T-helper 1 cell treated with Interleukin-12 subunit alpha and Interleukin-12 subunit beta and Interleukin-4 antibody, amounts not matched to agents 30 ng/mL and 1 ng/mL, for 36 hours (primary cell): ENCODE data around the gene PINLYP. TPM values are rescaled to one million over a fixed set of nuclear protein-coding genes. Genes with fewer than 3 reads are reported as not detected.
"Not testable (repeated sequence)": the region's sequence is repeated elsewhere in the genome, so short reads cannot be mapped to it uniquely, and the experiment has no call there.

Source experiments
- intact Hi-C: fragments of 100-400 bp; cut with micrococcal nuclease; formaldehyde crosslinking; loops from one replicate; pipeline ENCODE4 v1.15.1; 2024
- total RNA-seq: library from RNA; stranded (reverse); gene quantifications from 2 replicates; pipeline ENCODE4 v1.2.3, GENCODE V29; 2022

PINLYP gene
- total RNA-seq, 1 donor from 2014 or later, result 3.8 TPM

- intact Hi-C loops, result no loop called here
Measured at GRCh38 chr19:43598445-43599240, 23.0 kb downstream of the PINLYP start.

DNA sequence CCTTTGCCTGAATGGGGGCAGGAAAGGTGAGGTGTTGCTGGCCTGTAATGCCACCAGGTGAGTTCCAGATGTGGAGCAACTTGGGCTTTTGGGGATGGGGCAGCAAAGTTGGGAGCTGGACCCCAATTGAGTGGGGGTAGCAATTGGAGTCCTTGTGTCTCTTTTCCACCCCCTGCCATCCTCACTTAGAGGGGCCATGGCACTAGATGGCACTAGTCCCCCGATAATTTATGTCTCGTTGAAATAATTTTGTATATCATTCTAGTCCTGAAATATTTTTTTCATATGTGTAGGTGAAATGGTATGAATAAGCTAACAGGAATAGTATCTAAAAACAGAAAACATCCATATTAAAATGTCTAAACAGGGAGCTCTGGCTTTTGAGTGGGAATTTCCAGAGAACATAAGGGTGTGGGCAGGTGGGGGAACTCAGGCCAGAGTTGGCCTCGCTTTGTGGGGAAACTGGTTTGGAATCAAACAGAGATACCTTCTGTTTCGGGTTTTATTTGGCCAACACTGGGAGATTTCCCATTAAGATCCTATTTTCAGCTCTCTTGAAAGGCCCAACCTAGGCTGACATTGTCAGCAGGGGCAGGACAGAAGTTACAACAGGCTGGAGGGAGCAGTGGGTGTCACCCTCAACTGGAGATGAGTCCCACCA, 24.2 kb downstream of the PINLYP start:
- intact Hi-C loops, result no loop called here

DNA sequence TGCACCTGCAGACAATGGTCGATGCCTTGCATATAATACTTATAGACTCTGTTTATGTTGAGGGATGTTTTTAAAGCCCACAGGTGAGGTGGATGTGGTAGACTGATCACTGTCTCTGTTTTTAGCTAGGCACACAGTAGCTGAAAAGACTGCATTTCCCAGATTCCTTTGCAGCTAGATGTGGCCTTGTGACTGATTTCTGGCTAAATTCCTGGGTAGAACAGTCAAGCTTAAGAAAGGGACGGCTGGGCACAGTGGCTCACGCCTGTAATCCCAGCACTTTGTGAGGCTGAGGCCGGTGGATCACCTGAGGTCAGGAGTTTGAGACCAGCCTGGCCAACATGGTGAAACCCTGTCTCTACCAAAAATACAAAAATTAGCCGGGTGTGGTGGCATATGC, 24.7 kb downstream of the PINLYP start:
- intact Hi-C loops, result not testable (repeated sequence)

- intact Hi-C loops, result no loop called here
Measured at GRCh38 chr19:43605875-43606568, 30.4 kb downstream of the PINLYP start.

GRCh38 chr19:43606569-43607229, 31.1 kb downstream of the PINLYP start:
- intact Hi-C loops, result no loop called here

GRCh38 chr19:43607238-43608205, 31.9 kb downstream of the PINLYP start:
- intact Hi-C loops, result no loop called here

- intact Hi-C loops, result no loop called here
Measured at GRCh38 chr19:43609872-43610271, 34.3 kb downstream of the PINLYP start.

- intact Hi-C loops, result no loop called here
Measured at GRCh38 chr19:43610493-43610892, 34.9 kb downstream of the PINLYP start.

GRCh38 chr19:43611788-43612187, 36.2 kb downstream of the PINLYP start, which contains the start of gene SRRM5:
Gene SRRM5, plus strand, starts transcription at chr19:43612088. Its CDS starts 34 bp downstream, at chr19:43612122.
- intact Hi-C loops, result no loop called here

GRCh38 chr19:43612374-43612773, 36.8 kb downstream of the PINLYP start:
- intact Hi-C loops, result no loop called here

- intact Hi-C loops, result no loop called here
Measured at GRCh38 chr19:43616306-43616705, 40.7 kb downstream of the PINLYP start.

- intact Hi-C loops, result no loop called here
Measured at GRCh38 chr19:43616954-43617353, 41.4 kb downstream of the PINLYP start.

GRCh38 chr19:43618921-43619261, 43.3 kb downstream of the PINLYP start:
- intact Hi-C loops, result loop anchor here (1.0 to 2.0 kb wide), 11 partner anchors 20 to 156 kb away; partner anchors contain the start of genes CADM4, ETHE1, IRGQ and PHLDB3

DNA sequence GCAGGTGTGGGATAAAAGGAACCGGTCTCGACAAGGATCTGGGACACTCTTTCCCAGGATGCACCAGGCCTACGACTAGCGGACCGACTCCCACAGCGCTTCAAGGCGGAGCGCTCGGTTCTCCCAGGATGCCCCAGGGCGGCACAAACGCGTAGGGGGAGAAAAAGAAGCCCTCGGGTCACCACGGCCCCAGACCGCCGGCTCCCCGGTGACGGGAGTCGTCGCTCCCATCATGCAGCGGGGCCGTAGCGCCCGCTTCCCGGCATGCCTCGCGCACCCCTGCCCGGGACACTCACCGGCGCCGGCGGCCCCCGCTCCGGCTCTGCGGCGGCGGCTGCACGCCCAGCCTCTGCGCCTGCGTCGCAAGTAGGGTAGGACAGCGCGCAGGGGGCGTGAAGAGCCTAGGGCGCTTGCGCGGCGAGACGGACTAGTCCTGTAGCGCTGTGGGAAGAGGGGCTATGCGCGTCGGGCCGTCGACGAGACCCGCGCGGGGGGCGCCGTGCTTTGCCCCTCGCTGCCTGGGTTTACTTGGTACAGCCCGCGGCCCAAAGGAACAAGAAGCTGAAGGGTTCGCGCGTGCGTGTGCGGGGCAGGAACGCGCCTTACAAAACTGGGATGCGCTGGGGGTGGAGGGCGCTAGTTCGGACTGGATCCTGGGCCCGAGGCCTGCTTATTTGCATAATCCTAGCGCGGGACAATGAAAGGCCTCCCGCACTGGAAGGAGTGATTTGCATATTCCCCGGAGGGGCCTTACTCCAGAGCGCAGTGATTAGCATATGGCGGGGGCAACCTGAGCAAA, 43.9 kb downstream of the PINLYP start, which contains the start of gene ZNF428:
TSS of gene ZNF428 (minus strand) at position 368 of the 799 bp plus-strand sequence. CDS start 5,325 bp downstream, outside the sequence.
- intact Hi-C loops, result loop anchor here (1.0 to 2.0 kb wide), 11 partner anchors 19 to 156 kb away; partner anchors contain the start of genes CADM4, ETHE1, IRGQ and PHLDB3

GRCh38 chr19:43620061-43621001, 44.7 kb downstream of the PINLYP start:
- intact Hi-C loops, result no loop called here

- intact Hi-C loops, result no loop called here
Measured at GRCh38 chr19:43622070-43622469, 46.5 kb downstream of the PINLYP start.

DNA sequence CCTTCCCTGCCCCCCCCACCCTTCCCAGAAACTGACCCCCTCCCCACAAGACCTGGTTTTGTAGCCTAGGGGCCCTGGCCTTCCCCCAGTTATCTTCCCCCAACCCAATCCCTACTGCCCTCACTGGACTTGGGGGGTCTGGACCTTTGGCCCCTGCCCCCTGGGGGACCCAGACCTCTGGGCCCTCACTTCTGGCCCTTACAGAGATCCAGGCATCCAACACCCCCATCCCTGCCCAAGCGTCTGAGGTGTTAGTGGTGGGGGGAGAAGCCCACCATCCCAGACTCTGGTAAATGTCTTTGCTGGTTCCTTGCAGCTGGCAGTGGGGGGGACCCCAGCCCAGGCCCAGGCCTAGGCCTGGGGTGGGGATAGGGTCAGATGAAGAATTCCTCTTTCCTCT, 47.4 kb downstream of the PINLYP start:
- intact Hi-C loops, result no loop called here
